Measurements from ENCODE around the gene LRRK1.

The LRRK1 gene

GRCh38 chr15:101048581-101049030 is 129.4 kb downstream of the LRRK1 start:
- DNase-seq, result no peak
- H3K27me3 ChIP-seq (replicated peaks in 2 of 5; ENCODE audit: control insufficient read depth in 4 of 5, insufficient read depth in 5 of 5, low read length in 4 of 5), result no peaks in the 10 kb centered on the region
- H3K27ac ChIP-seq (ENCODE audit: insufficient read depth in 1 of 2, low read depth in 1 of 2, low read length in 2 of 2, poor library complexity in 1 of 2, severe bottlenecking in 2 of 2), result no peak overlapping the region
- no peaks in the 10 kb centered on the region for H3K9me3 ChIP-seq (ENCODE audit: control extremely low read depth in 1 of 5, control insufficient read depth in 4 of 5, insufficient read depth in 2 of 5, low read depth in 1 of 5, low read length in 4 of 5)
- no peaks in the 10 kb centered on the region for H3K4me1 ChIP-seq (ENCODE audit: control extremely low read depth in 1 of 4, control insufficient read depth in 4 of 4, insufficient read depth in 4 of 4, low read length in 3 of 4)
- WGBS (ENCODE audit: insufficient coverage), result 91% methylated on average over 11 of the region's 13 CpGs
- no peak overlapping the region for H3K4me3 ChIP-seq (ENCODE audit: control insufficient read depth in 1 of 7, extremely low read depth in 1 of 7, insufficient read depth in 4 of 7, low read depth in 2 of 7, low read length in 6 of 7)
- CTCF ChIA-PET, result interaction anchor here (1.4 kb wide), 1 partner anchor 41 kb away, joined by 3 read pairs; no protein-coding TSS in a partner anchor
- H3K36me3 ChIP-seq (ENCODE audit: control insufficient read depth in 4 of 4, insufficient read depth in 4 of 4, low read length in 3 of 4), result peaks cover under 1 to 79% (median 56%) of the 10 kb centered on the region in 4 experiments
- POLR2A ChIA-PET, result interaction anchor here (0.7 kb wide), 1 partner anchor 229 kb away, joined by 3 read pairs; no protein-coding TSS in a partner anchor

- no peak overlapping the region for H3K4me3 ChIP-seq (ENCODE audit: control insufficient read depth in 1 of 7, extremely low read depth in 1 of 7, insufficient read depth in 4 of 7, low read depth in 2 of 7, low read length in 6 of 7)
- CTCF ChIA-PET, result interaction anchor here (1.4 kb wide), 1 partner anchor 42 kb away, joined by 3 read pairs; no protein-coding TSS in a partner anchor
- H3K27me3 ChIP-seq (replicated peaks in 2 of 5; ENCODE audit: control insufficient read depth in 4 of 5, insufficient read depth in 5 of 5, low read length in 4 of 5), result no peaks in the 10 kb centered on the region
- H3K9me3 ChIP-seq (ENCODE audit: control extremely low read depth in 1 of 5, control insufficient read depth in 4 of 5, insufficient read depth in 2 of 5, low read depth in 1 of 5, low read length in 4 of 5), result no peaks in the 10 kb centered on the region
- POLR2A ChIA-PET, result no interaction called here
- H3K36me3 ChIP-seq (ENCODE audit: control insufficient read depth in 4 of 4, insufficient read depth in 4 of 4, low read length in 3 of 4), result peaks cover 2 to 85% (median 55%) of the 10 kb centered on the region in 4 experiments
- no peak overlapping the region for H3K27ac ChIP-seq (ENCODE audit: insufficient read depth in 1 of 2, low read depth in 1 of 2, low read length in 2 of 2, poor library complexity in 1 of 2, severe bottlenecking in 2 of 2)
- H3K4me1 ChIP-seq (ENCODE audit: control extremely low read depth in 1 of 4, control insufficient read depth in 4 of 4, insufficient read depth in 4 of 4, low read length in 3 of 4), result no peaks in the 10 kb centered on the region
- no peak for DNase-seq
- 98% methylated on average over 10 of the region's 11 CpGs for WGBS (ENCODE audit: insufficient coverage)
These were observed 130.1 kb downstream of the LRRK1 start for GRCh38 chr15:101049282-101049681.

GRCh38 chr15:101049856-101050622 is 130.9 kb downstream of the LRRK1 start:
- no peaks in the 10 kb centered on the region for H3K27me3 ChIP-seq (replicated peaks in 2 of 5; ENCODE audit: control insufficient read depth in 4 of 5, insufficient read depth in 5 of 5, low read length in 4 of 5)
- WGBS (ENCODE audit: insufficient coverage), result 97% methylated on average over 21 of the region's 22 CpGs
- no peak overlapping the region for H3K4me3 ChIP-seq (ENCODE audit: control insufficient read depth in 1 of 7, extremely low read depth in 1 of 7, insufficient read depth in 4 of 7, low read depth in 2 of 7, low read length in 6 of 7)
- ChIA-PET CTCF (interaction anchor here (0.6 kb wide), 1 partner anchor 17 kb away, joined by 3 read pairs; no protein-coding TSS in a partner anchor), POLR2A (no interaction called here)
- H3K4me1 ChIP-seq (ENCODE audit: control extremely low read depth in 1 of 4, control insufficient read depth in 4 of 4, insufficient read depth in 4 of 4, low read length in 3 of 4), result no peaks in the 10 kb centered on the region
- peaks cover 2 to 85% (median 55%) of the 10 kb centered on the region in 4 experiments for H3K36me3 ChIP-seq (ENCODE audit: control insufficient read depth in 4 of 4, insufficient read depth in 4 of 4, low read length in 3 of 4)
- H3K27ac ChIP-seq (ENCODE audit: insufficient read depth in 1 of 2, low read depth in 1 of 2, low read length in 2 of 2, poor library complexity in 1 of 2, severe bottlenecking in 2 of 2), result no peak overlapping the region
- no peaks in the 10 kb centered on the region for H3K9me3 ChIP-seq (ENCODE audit: control extremely low read depth in 1 of 5, control insufficient read depth in 4 of 5, insufficient read depth in 2 of 5, low read depth in 1 of 5, low read length in 4 of 5)
- DNase-seq, result no peak

- Histone ChIP-seq H3K9me3 (ENCODE audit: control extremely low read depth in 1 of 5, control insufficient read depth in 4 of 5, insufficient read depth in 2 of 5, low read depth in 1 of 5, low read length in 4 of 5) (no peaks in the 10 kb centered on the region), H3K27ac (ENCODE audit: insufficient read depth in 1 of 2, low read depth in 1 of 2, low read length in 2 of 2, poor library complexity in 1 of 2, severe bottlenecking in 2 of 2) (no peak overlapping the region), H3K4me3 (ENCODE audit: control insufficient read depth in 1 of 7, extremely low read depth in 1 of 7, insufficient read depth in 4 of 7, low read depth in 2 of 7, low read length in 6 of 7) (no peak overlapping the region), H3K4me1 (ENCODE audit: control extremely low read depth in 1 of 4, control insufficient read depth in 4 of 4, insufficient read depth in 4 of 4, low read length in 3 of 4) (no peaks in the 10 kb centered on the region), H3K36me3 (ENCODE audit: control insufficient read depth in 4 of 4, insufficient read depth in 4 of 4, low read length in 3 of 4) (peaks cover 2 to 88% (median 61%) of the 10 kb centered on the region in 4 experiments), H3K27me3 (replicated peaks in 2 of 5; ENCODE audit: control insufficient read depth in 4 of 5, insufficient read depth in 5 of 5, low read length in 4 of 5) (no peaks in the 10 kb centered on the region)
- no peak for DNase-seq
- 98% methylated on average over 7 of the region's 10 CpGs for WGBS (ENCODE audit: insufficient coverage)
- ChIA-PET CTCF (interaction anchor here (0.6 to 1.2 kb wide), 2 partner anchors 16 to 34 kb away, joined by 3 read pairs; no protein-coding TSS in a partner anchor), POLR2A (no interaction called here)
These were observed 131.6 kb downstream of the LRRK1 start for GRCh38 chr15:101050623-101051290.

GRCh38 chr15:101051291-101052030 is 132.3 kb downstream of the LRRK1 start:
- H3K27me3 ChIP-seq (replicated peaks in 2 of 5; ENCODE audit: control insufficient read depth in 4 of 5, insufficient read depth in 5 of 5, low read length in 4 of 5), result no peaks in the 10 kb centered on the region
- H3K4me3 ChIP-seq (ENCODE audit: control insufficient read depth in 1 of 7, extremely low read depth in 1 of 7, insufficient read depth in 4 of 7, low read depth in 2 of 7, low read length in 6 of 7), result no peak overlapping the region
- CTCF ChIA-PET, result interaction anchor here (1.0 to 1.2 kb wide), 2 partner anchors 35 to 36 kb away, joined by 3 to 4 read pairs; no protein-coding TSS in a partner anchor
- no peaks in the 10 kb centered on the region for H3K9me3 ChIP-seq (ENCODE audit: control extremely low read depth in 1 of 5, control insufficient read depth in 4 of 5, insufficient read depth in 2 of 5, low read depth in 1 of 5, low read length in 4 of 5)
- WGBS (ENCODE audit: insufficient coverage), result 93% methylated on average over 27 of the region's 28 CpGs
- peaks cover 2 to 88% (median 59%) of the 10 kb centered on the region in 4 experiments for H3K36me3 ChIP-seq (ENCODE audit: control insufficient read depth in 4 of 4, insufficient read depth in 4 of 4, low read length in 3 of 4)
- no peak overlapping the region for H3K27ac ChIP-seq (ENCODE audit: insufficient read depth in 1 of 2, low read depth in 1 of 2, low read length in 2 of 2, poor library complexity in 1 of 2, severe bottlenecking in 2 of 2)
- POLR2A ChIA-PET, result no interaction called here
- H3K4me1 ChIP-seq (ENCODE audit: control extremely low read depth in 1 of 4, control insufficient read depth in 4 of 4, insufficient read depth in 4 of 4, low read length in 3 of 4), result no peaks in the 10 kb centered on the region
- DNase-seq, result no peak

GRCh38 chr15:101052031-101052620 is 133.0 kb downstream of the LRRK1 start:
- ChIA-PET POLR2A (no interaction called here), CTCF (interaction anchor here (1.0 to 1.2 kb wide), 2 partner anchors 35 to 37 kb away, joined by 3 to 4 read pairs; no protein-coding TSS in a partner anchor)
- Histone ChIP-seq H3K9me3 (ENCODE audit: control extremely low read depth in 1 of 5, control insufficient read depth in 4 of 5, insufficient read depth in 2 of 5, low read depth in 1 of 5, low read length in 4 of 5) (no peaks in the 10 kb centered on the region), H3K4me3 (ENCODE audit: control insufficient read depth in 1 of 7, extremely low read depth in 1 of 7, insufficient read depth in 4 of 7, low read depth in 2 of 7, low read length in 6 of 7) (no peak overlapping the region), H3K36me3 (ENCODE audit: control insufficient read depth in 4 of 4, insufficient read depth in 4 of 4, low read length in 3 of 4) (peaks cover 2 to 89% (median 56%) of the 10 kb centered on the region in 4 experiments), H3K4me1 (ENCODE audit: control extremely low read depth in 1 of 4, control insufficient read depth in 4 of 4, insufficient read depth in 4 of 4, low read length in 3 of 4) (peaks cover 0 to 1% (median 0%) of the 10 kb centered on the region in 4 experiments), H3K27me3 (replicated peaks in 2 of 5; ENCODE audit: control insufficient read depth in 4 of 5, insufficient read depth in 5 of 5, low read length in 4 of 5) (no peaks in the 10 kb centered on the region), H3K27ac (ENCODE audit: insufficient read depth in 1 of 2, low read depth in 1 of 2, low read length in 2 of 2, poor library complexity in 1 of 2, severe bottlenecking in 2 of 2) (no peak overlapping the region)
- no peak for DNase-seq
- WGBS (ENCODE audit: insufficient coverage), result over 99% methylated on average over 12 of the region's 13 CpGs
